ENCODE data around the gene OR11G2.
"Not testable (repeated sequence)": the region's sequence is repeated elsewhere in the genome, so short reads cannot be mapped to it uniquely, and the experiment has no call there.

Gene OR11G2, protein sequence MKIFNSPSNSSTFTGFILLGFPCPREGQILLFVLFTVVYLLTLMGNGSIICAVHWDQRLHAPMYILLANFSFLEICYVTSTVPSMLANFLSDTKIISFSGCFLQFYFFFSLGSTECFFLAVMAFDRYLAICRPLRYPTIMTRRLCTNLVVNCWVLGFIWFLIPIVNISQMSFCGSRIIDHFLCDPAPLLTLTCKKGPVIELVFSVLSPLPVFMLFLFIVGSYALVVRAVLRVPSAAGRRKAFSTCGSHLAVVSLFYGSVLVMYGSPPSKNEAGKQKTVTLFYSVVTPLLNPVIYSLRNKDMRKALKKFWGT

DNA sequence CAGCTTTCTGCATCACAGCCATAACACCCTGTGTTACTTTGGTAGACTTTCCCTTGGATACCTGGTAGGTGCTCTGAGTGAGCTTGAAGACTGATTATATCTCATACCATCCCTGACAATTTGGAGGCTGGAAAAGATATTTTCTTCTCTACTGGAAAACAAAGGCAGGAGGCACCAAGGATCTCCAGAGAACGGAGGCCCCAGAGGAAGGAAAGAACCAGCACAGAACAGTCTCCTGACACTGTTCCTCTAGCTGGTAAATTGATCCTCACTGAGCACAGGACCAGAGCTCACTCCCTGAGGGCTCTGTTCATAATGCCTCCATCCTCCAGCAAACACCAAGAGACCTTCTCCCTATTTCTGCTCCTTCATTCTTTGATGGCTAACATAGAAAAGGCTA, at the start of gene OR11G2:
Gene OR11G2 (plus strand): TSS at position 301 of the 400 bp plus-strand sequence. CDS start 6,542 bp downstream, outside the sequence.
- DNase-seq (ENCODE audit: low read depth, low spot score): no peak

DNA sequence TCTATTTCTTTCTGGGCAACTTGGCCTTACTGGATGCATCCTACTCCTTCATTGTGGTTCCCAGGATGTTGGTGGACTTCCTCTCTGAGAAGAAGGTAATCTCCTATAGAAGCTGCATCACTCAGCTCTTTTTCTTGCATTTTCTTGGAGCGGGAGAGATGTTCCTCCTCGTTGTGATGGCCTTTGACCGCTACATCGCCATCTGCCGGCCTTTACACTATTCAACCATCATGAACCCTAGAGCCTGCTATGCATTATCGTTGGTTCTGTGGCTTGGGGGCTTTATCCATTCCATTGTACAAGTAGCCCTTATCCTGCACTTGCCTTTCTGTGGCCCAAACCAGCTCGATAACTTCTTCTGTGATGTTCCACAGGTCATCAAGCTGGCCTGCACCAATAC, 46.8 kb upstream of the OR11G2 start:
- no peak for DNase-seq (ENCODE audit: low read depth, low spot score)

DNA sequence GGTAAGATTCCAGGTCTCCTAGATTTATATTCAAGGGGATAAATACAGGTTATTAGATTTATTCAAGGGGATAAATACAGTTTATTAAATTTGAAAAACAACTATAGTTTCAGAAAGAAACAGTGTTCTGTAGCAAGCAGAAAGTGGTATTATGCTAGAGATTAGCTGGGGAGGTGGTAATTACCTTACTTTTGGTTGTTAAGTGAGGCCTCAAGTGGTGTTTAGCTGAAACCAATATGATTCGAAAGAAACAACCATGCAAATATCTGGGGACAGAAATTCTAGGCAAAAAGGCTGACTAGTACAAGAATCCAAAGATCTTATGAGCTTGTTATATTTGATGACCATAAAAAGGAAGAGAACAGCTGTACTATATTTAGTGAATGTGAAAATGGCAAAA, 45.9 kb upstream of the OR11G2 start:
- DNase-seq (ENCODE audit: low read depth, low spot score): no peak

DNA sequence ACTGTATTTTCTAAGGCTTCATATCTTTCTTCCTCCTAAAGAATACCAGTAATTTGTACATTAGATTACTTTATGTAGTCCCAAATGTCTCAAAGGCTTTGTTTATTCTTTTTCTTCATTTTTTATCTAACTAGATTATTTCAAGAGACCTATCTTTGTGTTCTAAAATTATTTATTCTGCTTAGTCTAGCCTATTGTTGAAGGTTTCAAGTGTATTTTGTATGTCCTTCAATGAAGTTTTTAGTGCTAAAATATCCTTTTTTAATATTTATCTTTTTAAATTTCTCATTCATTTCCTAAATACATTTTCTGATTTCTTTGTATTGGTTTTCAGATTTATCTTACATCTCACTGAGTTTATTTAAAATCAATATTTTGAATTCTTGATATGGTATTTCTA, 26.2 kb upstream of the OR11G2 start:
- no peak for DNase-seq (ENCODE audit: low read depth, low spot score)

DNA sequence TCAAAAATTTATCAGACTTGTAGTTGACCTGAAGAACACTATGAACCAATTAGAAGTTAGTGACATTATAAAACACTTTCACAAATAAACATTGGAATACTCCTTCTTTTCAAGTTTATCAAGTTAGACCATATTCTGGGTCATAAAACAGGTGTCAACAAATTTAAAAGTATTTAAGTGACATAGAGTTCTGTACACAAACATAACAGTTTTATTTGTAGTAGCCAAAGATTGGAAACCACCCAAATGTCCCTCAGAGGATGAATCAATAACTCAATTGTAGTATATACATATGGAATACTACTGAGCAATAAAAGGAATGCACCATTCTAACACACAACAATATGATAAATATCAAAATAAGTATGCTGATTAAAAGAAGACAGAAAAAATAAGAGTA, 23.6 kb upstream of the OR11G2 start:
- DNase-seq (ENCODE audit: low read depth, low spot score): no peak

DNA sequence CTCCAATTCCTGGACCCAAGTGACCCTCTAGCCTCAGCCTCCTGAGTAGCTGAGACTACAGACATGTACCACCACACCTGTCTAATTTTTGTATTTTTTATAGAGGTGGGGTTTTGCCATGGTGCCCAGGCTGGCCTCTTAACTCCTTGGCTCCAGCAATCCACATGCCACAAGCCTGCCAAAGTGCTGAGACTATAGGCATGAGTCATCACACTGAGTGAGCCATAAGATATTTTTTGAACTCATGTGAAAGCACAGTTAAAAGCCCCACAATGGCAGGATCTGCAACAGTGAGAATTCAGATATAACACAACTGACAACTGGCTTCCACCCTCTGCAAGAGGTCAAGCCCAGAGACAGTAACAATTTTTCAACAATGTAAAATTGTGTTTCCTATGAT, 20.8 kb upstream of the OR11G2 start:
- not testable (repeated sequence) for DNase-seq (ENCODE audit: low read depth, low spot score)

DNA sequence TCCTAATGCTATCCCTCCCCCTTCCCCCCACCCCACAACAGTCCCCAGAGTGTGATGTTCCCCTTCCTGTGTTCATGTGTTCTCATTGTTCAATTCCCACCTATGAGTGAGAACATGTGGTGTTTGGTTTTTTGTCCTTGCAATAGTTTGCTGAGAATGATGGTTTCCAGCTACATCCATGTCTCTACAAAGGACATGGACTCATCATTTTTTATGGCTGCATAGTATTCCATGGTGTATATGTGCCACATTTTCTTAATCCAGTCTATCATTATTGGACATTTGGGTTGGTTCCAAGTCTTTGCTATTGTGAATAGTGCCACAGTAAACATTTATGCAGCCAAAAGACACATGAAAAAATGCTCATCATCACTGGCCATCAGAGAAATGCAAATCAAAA, 16.5 kb upstream of the OR11G2 start:
- DNase-seq (ENCODE audit: low read depth, low spot score): not testable (repeated sequence)

DNA sequence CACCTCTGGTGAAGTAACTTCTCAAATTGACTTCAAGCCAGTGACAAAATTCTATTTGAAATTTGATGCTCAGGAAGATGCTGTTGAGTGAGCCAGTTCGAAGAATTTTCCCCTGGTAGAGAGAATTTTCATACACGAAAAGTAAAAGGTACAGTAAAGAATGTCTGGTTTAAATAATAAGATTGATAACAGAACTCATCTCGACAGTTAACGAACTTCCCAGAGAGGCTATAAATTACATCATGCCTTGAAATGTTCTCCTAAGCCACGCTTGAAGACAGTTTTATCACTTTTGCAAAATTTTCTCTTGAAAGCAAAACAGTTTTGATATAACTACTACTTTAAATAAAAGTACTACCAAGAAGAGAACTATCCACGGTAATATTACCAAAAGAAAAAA, 14.4 kb upstream of the OR11G2 start:
- DNase-seq (ENCODE audit: low read depth, low spot score): no peak

DNA sequence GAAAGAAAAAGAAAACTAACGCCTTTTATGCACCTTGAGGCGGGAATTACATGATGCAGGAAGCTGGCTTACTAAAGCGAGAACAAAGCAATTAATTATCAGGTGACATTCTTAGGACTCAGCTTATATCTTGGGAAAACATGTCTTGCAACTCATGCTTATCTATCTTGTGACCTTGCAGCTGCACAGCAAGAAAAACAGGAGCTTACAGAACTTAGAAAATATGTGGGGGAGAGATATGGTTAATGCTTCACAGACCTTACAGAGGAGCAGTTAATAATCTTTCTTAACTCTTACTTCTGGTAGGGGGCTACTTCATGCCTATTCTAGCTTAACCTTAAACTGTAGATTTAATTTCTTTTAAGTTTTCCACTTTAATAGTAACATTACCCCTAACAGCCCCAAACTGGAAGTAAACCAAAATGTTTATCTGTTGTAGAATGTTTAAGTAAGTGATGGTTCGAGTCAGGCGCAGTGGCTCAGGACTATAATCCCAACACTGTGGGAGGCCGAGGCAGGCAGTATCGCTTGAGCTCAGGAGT, 13.2 kb upstream of the OR11G2 start:
- no peak for DNase-seq (ENCODE audit: low read depth, low spot score)

DNA sequence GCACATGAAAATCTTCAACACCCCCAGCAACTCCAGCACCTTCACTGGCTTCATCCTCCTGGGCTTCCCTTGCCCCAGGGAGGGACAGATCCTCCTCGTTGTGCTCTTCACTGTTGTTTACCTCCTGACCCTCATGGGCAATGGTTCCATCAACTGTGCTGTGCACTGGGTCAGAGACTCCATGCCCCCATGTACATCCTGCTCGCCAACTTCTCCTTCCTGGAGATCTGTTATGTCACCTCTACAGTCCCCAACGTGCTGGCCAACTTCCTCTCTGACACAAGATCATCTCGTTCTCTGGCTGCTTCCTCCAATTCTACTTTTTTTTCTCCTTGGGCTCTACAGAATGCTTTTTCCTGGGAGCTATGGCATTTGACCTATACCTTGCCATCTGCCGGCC, 11.5 kb upstream of the OR11G2 start:
- no peak for DNase-seq (ENCODE audit: low read depth, low spot score)

DNA sequence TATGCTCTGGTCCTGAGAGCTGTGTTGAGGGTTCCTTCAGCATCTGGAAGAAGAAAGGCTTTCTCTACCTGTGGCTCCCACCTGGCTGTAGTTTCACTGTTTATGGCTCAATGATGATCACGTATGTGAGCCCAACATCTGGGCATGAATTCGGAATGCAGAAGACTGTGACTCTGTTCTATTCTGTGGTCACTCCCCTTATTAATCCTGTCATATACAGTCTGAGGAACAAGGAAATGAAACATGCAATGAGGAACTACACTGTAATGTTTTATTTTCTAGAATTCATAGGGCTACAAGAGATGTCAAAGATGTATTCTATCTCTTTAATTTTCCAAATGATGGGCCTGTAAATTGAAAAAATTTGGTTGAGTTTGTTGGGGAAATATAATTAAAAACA, 10.8 kb upstream of the OR11G2 start:
- no peak for DNase-seq (ENCODE audit: low read depth, low spot score)

DNA sequence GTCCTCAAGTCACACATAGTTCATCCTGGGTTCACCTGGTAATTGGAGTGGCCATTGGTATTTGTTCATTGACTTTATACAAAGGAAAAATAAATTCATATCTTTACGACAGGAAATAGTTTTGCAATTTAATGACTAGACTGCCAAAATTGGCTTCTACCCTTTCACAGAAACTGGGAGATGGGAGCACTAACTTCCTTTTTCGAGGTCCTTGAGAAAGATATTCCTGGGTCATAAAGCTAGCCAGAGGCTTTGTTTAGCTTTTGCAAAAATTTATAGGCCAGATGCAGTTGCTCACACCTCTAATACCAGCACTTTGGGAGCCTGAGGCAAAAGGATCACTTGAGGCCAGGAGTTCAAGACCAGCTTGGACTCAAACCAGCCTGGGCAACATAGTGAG, 10.2 kb upstream of the OR11G2 start:
- DNase-seq (ENCODE audit: low read depth, low spot score): no peak

DNA sequence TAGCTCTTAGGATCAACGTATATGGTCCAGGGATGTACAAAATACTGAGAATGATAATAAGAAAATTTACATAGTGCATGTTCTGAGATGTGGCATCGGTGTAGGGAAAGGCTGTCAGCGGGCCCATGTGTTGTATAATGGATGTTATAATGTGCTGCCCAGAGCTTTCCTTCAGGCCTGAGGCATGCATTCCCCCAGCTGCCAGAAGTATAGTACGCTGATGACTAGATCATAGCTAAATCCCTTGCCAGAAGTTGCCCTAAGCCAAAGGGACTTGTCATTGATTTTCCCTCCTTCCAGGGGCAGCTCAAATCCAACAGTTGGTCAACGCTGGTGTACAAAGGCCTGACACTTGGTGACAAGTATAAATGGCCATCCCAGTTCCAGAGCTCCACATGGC, 6.5 kb upstream of the OR11G2 start:
- no peak for DNase-seq (ENCODE audit: low read depth, low spot score)

DNA sequence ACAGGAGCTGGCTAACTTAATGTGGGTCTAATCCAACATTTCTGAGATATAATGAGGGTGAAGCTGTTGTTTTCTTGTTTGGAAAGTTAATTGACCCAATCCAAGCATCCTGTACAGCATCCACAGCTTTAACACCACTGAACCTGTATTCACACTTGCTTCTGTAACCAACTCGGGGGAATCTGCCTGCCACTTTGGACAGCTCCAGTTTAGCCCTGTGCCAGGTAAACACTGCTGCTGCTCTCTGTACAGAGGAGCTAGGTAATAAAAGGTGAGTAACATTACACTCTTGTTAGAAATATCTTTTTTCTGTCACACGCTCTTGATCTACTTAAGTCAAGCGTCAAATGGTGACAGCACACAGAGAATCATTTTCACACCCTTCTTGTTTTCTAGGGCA, 700 bp downstream of the OR11G2 start:
- no peak for DNase-seq (ENCODE audit: low read depth, low spot score)

DNA sequence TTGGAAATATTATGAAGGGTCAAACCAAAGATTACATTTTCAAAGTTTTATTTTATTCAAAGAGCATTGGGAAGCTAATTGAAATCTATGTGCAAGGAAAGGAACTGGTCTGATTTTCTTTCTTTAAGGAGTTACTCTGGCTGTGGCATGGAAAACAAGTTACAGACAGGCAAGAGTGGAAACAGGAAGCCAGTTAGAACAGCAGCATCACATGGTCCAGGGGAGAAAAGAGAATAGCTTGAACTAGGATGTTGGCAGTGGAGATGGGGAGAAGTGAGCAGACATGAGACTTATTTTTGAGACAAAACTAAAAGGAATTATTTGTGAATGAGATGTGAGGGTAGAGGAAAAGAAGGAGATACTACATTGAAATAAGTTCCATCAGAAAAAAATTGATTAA, 3.4 kb downstream of the OR11G2 start:
- DNase-seq (ENCODE audit: low read depth, low spot score): no peak

DNA sequence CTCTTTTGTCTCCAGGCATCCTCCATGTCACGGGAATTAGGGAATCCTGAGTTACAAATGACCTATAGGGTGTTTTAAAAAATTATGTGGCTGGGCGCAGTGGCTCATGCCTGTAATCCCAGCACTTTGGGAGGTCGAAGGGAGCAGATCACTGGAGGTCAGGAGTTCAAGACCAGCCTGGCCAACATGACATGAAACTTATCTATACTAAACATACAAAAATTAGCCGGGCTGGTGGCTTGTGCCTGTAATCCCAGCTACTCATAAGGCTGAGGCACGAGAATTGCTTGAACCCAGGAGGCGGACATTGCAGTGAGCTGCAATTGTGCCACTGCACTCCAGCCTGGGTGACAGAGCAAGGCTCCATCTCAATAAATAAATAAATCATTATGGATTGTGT, 4.5 kb downstream of the OR11G2 start:
- not testable (repeated sequence) for DNase-seq (ENCODE audit: low read depth, low spot score)

DNA sequence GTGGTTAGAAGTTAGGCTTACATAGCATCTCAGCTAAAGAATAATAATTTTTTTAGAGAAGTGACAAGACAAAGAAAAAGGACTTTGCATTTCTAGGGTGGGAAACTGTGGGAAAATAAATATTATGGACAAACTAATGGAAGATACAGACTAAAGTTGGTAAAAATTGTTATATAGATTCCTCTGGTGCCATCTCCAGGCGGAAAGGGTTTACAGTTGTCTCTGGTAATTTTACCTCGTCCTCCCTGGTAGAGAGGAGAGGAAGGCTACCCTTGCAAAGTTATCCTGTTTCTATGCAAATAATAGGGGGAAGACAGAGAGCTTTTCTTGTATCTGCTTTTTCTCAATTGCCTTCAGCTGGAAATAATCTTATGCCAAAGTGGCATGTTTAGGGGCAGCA, 5.2 kb downstream of the OR11G2 start:
- DNase-seq (ENCODE audit: low read depth, low spot score): no peak

DNA sequence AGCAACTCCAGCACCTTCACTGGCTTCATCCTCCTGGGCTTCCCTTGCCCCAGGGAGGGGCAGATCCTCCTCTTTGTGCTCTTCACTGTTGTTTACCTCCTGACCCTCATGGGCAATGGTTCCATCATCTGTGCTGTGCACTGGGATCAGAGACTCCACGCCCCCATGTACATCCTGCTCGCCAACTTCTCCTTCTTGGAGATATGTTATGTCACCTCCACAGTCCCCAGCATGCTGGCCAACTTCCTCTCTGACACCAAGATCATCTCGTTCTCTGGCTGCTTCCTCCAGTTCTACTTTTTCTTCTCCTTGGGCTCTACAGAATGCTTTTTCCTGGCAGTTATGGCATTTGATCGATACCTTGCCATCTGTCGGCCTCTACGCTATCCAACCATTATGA, 6.8 kb downstream of the OR11G2 start:
- DNase-seq (ENCODE audit: low read depth, low spot score): no peak

DNA sequence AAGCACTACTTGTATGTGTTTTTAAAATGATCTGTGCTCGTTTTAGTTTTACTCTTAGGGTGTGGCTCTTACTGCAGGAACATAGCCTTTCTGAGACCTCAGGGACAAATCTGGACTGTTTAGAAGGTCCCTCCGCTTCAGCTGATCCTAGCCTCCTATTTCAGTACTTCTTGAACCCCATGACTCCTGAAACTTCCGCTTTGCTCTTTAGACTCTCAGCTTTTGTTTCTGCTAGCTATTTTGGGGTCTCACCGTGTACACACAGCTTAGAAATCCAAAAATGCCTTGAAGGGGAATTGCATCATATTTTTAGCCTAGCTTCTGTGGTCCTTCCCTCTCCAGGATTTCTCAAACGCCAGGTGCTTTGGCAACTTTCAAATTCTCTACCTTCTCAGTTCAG, 8.3 kb downstream of the OR11G2 start:
- no peak for DNase-seq (ENCODE audit: low read depth, low spot score)

DNA sequence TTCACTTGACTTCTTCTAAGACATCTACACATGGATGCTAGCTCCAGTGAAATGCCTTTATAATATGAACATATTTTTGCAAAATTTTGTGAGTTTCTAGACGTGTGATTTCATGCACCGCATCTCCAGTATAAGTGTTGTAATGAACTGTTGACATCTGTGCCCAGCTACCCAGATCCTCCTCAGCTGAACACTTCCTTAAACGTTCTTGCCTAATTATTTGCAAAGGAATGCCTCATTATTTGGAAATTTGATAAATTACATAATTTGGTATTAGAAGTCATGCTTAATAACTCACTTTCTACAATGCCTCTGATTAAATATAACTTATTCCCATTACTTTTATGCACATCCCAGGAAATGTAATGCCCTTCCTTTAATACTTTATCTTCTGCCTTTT, 14.0 kb downstream of the OR11G2 start:
- DNase-seq (ENCODE audit: low read depth, low spot score): no peak

DNA sequence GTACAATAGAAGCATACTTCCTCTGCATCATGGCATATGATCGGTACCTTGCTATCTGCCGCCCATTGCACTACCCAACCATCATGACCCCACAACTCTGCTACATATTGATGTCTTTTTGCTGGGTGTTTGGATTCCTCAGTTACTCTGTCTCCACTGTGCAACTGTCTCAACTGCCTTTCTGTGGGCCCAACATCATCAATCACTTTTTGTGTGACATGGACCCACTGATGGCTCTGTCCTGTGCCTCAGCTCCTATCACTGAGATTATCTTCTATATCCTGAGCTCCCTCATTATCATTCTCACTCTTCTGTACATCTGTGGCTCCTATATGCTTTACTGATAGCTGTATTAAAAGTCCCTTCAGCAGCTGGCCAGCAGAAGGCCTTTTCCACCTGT, 18.9 kb downstream of the OR11G2 start:
- DNase-seq (ENCODE audit: low read depth, low spot score): no peak

DNA sequence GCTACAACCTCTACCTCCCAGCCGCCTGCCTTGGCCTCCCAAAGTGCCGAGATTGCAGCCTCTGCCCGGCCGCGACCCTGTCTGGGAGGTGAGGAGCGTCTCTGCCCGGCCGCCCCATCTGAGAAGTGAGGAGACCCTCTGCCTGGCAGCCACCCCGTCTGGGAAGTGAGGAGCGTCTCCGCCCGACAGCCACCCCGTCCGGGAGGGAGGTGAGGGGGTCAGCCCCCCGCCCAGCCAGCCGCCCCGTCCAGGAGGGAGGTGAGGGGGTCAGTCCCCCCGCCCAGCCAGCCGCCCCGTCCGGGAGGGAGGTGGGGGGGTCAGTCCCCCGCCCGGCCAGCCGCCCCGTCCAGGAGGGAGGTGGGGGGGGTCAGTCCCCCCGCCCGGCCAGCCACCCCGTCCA, 21.7 kb downstream of the OR11G2 start:
- not testable (repeated sequence) for DNase-seq (ENCODE audit: low read depth, low spot score)

DNA sequence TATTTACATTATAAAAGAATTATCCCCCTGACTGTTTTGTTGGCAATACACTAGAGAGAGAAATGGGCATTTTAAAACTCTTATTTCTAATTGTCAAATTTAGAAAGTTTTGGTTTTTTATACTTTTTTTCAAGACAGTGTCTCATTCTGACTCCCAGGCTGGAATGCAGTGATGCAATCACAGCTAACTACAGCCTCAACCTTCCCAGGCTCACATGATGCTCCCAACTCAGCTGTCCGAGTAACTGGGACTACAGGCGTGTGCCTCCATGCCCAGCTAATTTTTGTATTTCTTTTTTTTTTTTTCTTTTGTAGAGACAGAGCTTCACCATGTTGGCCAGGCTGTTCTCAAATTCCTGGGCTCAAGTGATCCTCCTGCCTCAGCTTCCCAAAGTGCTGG, 24.5 kb downstream of the OR11G2 start:
- DNase-seq (ENCODE audit: low read depth, low spot score): no peak

DNA sequence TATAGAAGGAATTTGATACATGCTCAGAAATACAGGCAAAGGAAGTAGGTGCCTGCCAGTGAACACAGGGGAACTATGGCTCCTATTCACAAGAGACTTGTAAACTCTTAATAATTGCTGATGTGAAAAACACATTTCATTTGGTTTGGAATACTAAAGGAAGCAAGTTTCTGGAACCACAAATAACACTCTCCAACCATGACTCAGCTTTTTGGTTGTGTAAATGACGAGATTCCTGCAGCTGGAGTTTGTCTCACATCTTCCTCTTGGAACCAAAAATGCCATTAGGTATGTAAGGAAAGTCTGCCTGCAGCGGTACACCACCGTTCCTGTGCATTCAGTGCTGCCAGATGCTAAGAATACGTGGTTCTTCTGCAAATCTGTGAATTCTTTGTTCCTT, 28.3 kb downstream of the OR11G2 start:
- DNase-seq (ENCODE audit: low read depth, low spot score): no peak
